CD4-positive, alpha-beta T cell (primary cell): ENCODE results near the gene CDC42BPG. TPM values are rescaled to one million over a fixed set of nuclear protein-coding genes. Genes with fewer than 3 reads are reported as not detected.

Experiments
- ATAC-seq: fragments of 200-7000 bp; cut with Tn5 transposase; one replicate; pipeline ENCODE4 v1.10.0; 2022; ENCODE audit warnings: mild to moderate bottlenecking; ENCODE audit not compliant: poor library complexity
- CTCF ChIA-PET: fragments of 350-600 bp; sonication (Branson Sonifier 250); formaldehyde crosslinking; loops from one replicate; lab custom pipeline; 2021; ENCODE audit warnings: antibody characterized with exemption, inconsistent platforms; lab: Charles Lee
- POLR2A ChIA-PET: fragments of 350-600 bp; sonication (Branson Sonifier 250); formaldehyde crosslinking; loops from one replicate; lab custom pipeline; 2021; ENCODE audit warnings: antibody characterized with exemption, inconsistent platforms; lab: Charles Lee
- DNase-seq, 14 experiments: peaks; one replicate each; pipeline ENCODE4 v3.0.0-alpha.2; 2013 to 2020; ENCODE audit warnings: mixed read lengths in 2 of 14
- H3K27ac ChIP-seq, 2 donors: one replicate each; pipeline versions ENCODE4 v1.5.1 to v1.7.0; 2013; ENCODE audit warnings: low read length in 2 of 2, low read depth in 1 of 2, mild to moderate bottlenecking in 1 of 2
- H3K27me3 ChIP-seq, 2 experiments: 1 replicate in 1 of 2; 2 replicates in 1 of 2; pipeline versions ENCODE4 v1.6.1 to v1.7.0; 2013; ENCODE audit warnings: low read length in 2 of 2, control low read depth in 1 of 2, mild to moderate bottlenecking in 1 of 2, moderate library complexity in 1 of 2; ENCODE audit not compliant: insufficient read depth in 2 of 2, control insufficient read depth in 1 of 2
- H3K36me3 ChIP-seq: one replicate; pipeline ENCODE4 v1.6.1; 2013; ENCODE audit warnings: low read length, control low read depth; ENCODE audit not compliant: insufficient read depth
- H3K4me1 ChIP-seq: one replicate; pipeline ENCODE4 v1.6.1; 2013; ENCODE audit warnings: low read length, control low read depth; ENCODE audit not compliant: insufficient read depth
- H3K4me3 ChIP-seq: one replicate; pipeline ENCODE4 v1.5.1; 2013; ENCODE audit warnings: mild to moderate bottlenecking, low read length, moderate library complexity
- H3K9me3 ChIP-seq, 2 experiments: 1 replicate in 1 of 2; 2 replicates in 1 of 2; pipeline versions ENCODE4 v1.6.1 to v1.7.0; 2013; ENCODE audit warnings: low read length in 2 of 2, mild to moderate bottlenecking in 2 of 2, control low read depth in 1 of 2, moderate library complexity in 1 of 2; ENCODE audit not compliant: control insufficient read depth in 1 of 2, insufficient read depth in 1 of 2
- H3K27ac Mint-ChIP-seq: one replicate; pipeline ENCODE4 v1.8.0; 2020; ENCODE audit warnings: mixed read lengths
- H3K27me3 Mint-ChIP-seq: one replicate; pipeline ENCODE4 v1.8.0; 2021; ENCODE audit warnings: mixed read lengths
- H3K36me3 Mint-ChIP-seq: one replicate; pipeline ENCODE4 v1.8.0; 2021; ENCODE audit warnings: low read depth, mixed read lengths
- H3K4me1 Mint-ChIP-seq: one replicate; pipeline ENCODE4 v1.8.0; 2021; ENCODE audit warnings: low read depth, mixed read lengths
- H3K4me3 Mint-ChIP-seq: one replicate; pipeline ENCODE4 v1.8.0; 2020; ENCODE audit warnings: mild to moderate bottlenecking, mixed read lengths
- H3K9me3 Mint-ChIP-seq: one replicate; pipeline ENCODE4 v1.8.0; 2020; ENCODE audit warnings: mixed read lengths
- intact Hi-C, 2 experiments: fragments of 100-400 bp; cut with DNase I in 1 of 2; cut with micrococcal nuclease in 1 of 2; formaldehyde crosslinking; loops; one replicate each; pipeline versions ENCODE4 v1.15.1 to v1.9.0; 2023 to 2025; cut with DNase I, micrococcal nuclease
- total RNA-seq, 174 experiments: library from RNA in 2 of 174; stranded (reverse) in 2 of 174; gene quantifications; one replicate each; pipeline ENCODE4 v1.2.3 and lab custom pipeline; 2021 to 2026
- TF ChIP-seq, protein P1 (sequence below): fragments of 200-600 bp; IDR thresholded peaks from one replicate; pipeline ENCODE4 v1.8.0; 2022; ENCODE audit warnings: antibody characterized with exemption, mild to moderate bottlenecking

The CDC42BPG gene
- total RNA-seq, 2 experiments from 2014 or later: 6.9 to 9.7 TPM

DNA sequence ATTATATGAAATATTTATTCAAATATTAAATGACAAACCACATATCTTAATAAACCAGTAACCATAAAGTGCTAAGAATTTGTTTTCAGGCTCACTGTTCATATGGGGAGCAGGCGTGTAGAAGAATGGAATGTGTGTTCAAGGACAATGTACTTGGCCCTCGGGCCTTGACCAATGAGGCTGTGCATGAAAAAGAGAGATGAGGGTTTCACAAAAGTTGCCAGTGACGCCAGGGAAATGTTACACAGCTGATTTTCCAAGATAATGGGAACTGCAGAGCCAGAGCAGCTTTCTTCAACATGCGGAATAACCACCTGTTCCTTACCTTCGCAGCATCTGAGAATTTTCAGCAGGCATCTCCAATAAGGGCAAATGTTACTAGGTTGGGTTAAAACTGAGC is 70.3 kb downstream of the CDC42BPG start:
- ChIA-PET CTCF (interaction anchor here (1.2 to 4.1 kb wide), 2 partner anchors 28 to 31 kb away, joined by 3 to 28 read pairs; partner anchors contain the start of gene RASGRP2), POLR2A (interaction anchor here (1.2 to 11.6 kb wide), 5 partner anchors 9 to 85 kb away, joined by 3 to 596 read pairs (median 9); partner anchors contain the start of genes MAP4K2, PYGM and RASGRP2)
- H3K27ac Mint-ChIP-seq: peak overlapping the region; percentile 92
- peaks cover 69% of the 10 kb centered on the region for H3K4me1 ChIP-seq
- H3K27ac ChIP-seq: no peak overlapping the region
- H3K36me3 Mint-ChIP-seq: peaks cover 92% of the 10 kb centered on the region
- H3K27me3 Mint-ChIP-seq: no peaks in the 10 kb centered on the region
- TF ChIP-seq, protein P1, sequence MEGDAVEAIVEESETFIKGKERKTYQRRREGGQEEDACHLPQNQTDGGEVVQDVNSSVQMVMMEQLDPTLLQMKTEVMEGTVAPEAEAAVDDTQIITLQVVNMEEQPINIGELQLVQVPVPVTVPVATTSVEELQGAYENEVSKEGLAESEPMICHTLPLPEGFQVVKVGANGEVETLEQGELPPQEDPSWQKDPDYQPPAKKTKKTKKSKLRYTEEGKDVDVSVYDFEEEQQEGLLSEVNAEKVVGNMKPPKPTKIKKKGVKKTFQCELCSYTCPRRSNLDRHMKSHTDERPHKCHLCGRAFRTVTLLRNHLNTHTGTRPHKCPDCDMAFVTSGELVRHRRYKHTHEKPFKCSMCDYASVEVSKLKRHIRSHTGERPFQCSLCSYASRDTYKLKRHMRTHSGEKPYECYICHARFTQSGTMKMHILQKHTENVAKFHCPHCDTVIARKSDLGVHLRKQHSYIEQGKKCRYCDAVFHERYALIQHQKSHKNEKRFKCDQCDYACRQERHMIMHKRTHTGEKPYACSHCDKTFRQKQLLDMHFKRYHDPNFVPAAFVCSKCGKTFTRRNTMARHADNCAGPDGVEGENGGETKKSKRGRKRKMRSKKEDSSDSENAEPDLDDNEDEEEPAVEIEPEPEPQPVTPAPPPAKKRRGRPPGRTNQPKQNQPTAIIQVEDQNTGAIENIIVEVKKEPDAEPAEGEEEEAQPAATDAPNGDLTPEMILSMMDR: no peak
- ATAC-seq (no peak), DNase-seq (no peak)
- H3K9me3 Mint-ChIP-seq: no peaks in the 10 kb centered on the region
- H3K27me3 ChIP-seq: no peaks in the 10 kb centered on the region
- H3K9me3 ChIP-seq: no peaks in the 10 kb centered on the region
- peaks cover 82% of the 10 kb centered on the region for H3K36me3 ChIP-seq
- peaks cover 87% of the 10 kb centered on the region for H3K4me1 Mint-ChIP-seq
- intact Hi-C loops: loop anchor here in 1 of 2 experiments (10.0 kb wide), 1 partner anchor 91 kb away; no protein-coding TSS in a partner anchor
- peak overlapping the region; percentile 95 for H3K4me3 Mint-ChIP-seq
- H3K4me3 ChIP-seq: no peak overlapping the region

Other genes with a start within 250 kb of the CDC42BPG start
- under 1 TPM; 0.05 to 0.31 TPM for gene NRXN2, start 121.5 kb downstream of the CDC42BPG start, total RNA-seq
- 100 to 1,000 TPM; 668 to 672 TPM for gene RASGRP2, start 100.5 kb downstream of the CDC42BPG start, total RNA-seq
- gene PYGM, start 84.7 kb downstream of the CDC42BPG start, total RNA-seq: 1 to 10 TPM; 5.0 to 6.0 TPM
- 1,000 to 10,000 TPM; 1,632 to 1,657 TPM for gene SF1, start 66.1 kb downstream of the CDC42BPG start, total RNA-seq
- gene MAP4K2, start 41.4 kb downstream of the CDC42BPG start, total RNA-seq: 10 to 100 TPM; 71.9 to 74.1 TPM
- 10 to 100 TPM; 16.4 to 17.7 TPM for gene MEN1, start 34.1 kb downstream of the CDC42BPG start, total RNA-seq
- 100 to 1,000 TPM; 132 to 139 TPM for gene EHD1, start 34.0 kb upstream of the CDC42BPG start, total RNA-seq
- 100 to 1,000 TPM; 189 to 198 TPM for gene ATG2A, start 72.6 kb upstream of the CDC42BPG start, total RNA-seq
- 10 to 100 TPM; 16.8 to 18.3 TPM for gene PPP2R5B, start 80.0 kb upstream of the CDC42BPG start, total RNA-seq
- under 1 TPM; 0.49 to 0.56 TPM for gene GPHA2, start 91.2 kb upstream of the CDC42BPG start, total RNA-seq
- gene MAJIN, start 127.5 kb upstream of the CDC42BPG start, total RNA-seq: under 1 TPM; 0.50 to 0.55 TPM
- not detected for gene BATF2, start 152.3 kb upstream of the CDC42BPG start, total RNA-seq
- gene ARL2, start 169.5 kb upstream of the CDC42BPG start, total RNA-seq: 10 to 100 TPM; 10.5 to 11.1 TPM
- 10 to 100 TPM; 13.9 to 14.7 TPM for gene SNX15, start 182.8 kb upstream of the CDC42BPG start, total RNA-seq
- gene SAC3D1, start 196.6 kb upstream of the CDC42BPG start, total RNA-seq: under 1 TPM; 0.49 to 0.78 TPM
- gene NAALADL1, start 213.9 kb upstream of the CDC42BPG start, total RNA-seq: 1 to 10 TPM; 7.7 to 9.2 TPM
- gene CDCA5, start 239.4 kb upstream of the CDC42BPG start, total RNA-seq: under 1 TPM; 0.77 to 0.84 TPM
- gene ZFPL1, start 239.6 kb upstream of the CDC42BPG start, total RNA-seq: 10 to 100 TPM; 46.2 to 47.7 TPM